LHCN-M2 (cell line): ENCODE data around the gene SNX1. TPM values are rescaled to one million over a fixed set of nuclear protein-coding genes. Genes with fewer than 3 reads are reported as not detected.
A peak's percentile ranks its signal among the peaks of the same experiment; 100 is the strongest.
"Not testable (repeated sequence)": the region's sequence is repeated elsewhere in the genome, so short reads cannot be mapped to it uniquely, and the experiment has no call there.

Experiments
- DNase-seq: peaks from one replicate; pipeline ENCODE4 v3.0.0-alpha.2; 2012; ENCODE audit warnings: low read depth
- total RNA-seq: library from RNA; depleted of rRNA; stranded (reverse); fragments of >200 nt; gene quantifications from 2 replicates; pipeline ENCODE4 v1.2.3, GENCODE V29; 2014

Gene SNX1
- total RNA-seq, 1 experiment from 2014 or later, result 42.9 TPM

DNA sequence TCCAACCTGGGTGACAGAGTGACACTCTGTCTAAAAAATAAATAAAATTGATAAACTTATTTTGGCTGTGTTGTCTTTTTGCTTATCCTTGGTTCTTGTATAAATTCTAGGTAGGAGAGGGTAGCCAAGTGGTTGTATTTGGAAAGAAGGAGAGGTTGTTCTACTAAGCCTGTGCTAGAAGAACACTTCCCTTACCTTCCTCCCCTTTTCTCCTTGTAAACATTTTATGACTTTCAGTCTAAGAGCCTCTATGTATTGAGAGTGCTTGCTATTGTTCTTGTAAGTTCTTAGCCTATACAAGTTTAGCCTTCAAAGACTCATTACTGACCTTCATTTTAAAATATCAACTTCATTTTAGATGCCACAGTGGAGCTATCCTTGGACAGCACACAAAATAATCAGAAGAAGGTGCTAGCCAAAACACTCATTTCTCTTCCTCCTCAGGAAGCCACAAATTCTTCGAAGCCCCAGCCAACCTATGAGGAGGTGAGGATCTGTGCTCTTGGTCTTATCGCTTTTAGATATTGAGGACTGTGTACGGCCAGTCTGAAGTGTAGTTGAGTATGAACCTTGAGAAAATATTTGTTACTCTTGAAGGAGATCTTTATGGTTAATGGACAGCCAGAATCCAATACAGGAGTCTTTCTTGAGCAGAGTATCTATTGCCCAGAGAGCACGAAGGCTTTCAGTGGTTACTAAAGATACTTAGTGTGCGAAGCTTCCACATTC, 22.1 kb downstream of the SNX1 start:
- no peak for DNase-seq

DNA sequence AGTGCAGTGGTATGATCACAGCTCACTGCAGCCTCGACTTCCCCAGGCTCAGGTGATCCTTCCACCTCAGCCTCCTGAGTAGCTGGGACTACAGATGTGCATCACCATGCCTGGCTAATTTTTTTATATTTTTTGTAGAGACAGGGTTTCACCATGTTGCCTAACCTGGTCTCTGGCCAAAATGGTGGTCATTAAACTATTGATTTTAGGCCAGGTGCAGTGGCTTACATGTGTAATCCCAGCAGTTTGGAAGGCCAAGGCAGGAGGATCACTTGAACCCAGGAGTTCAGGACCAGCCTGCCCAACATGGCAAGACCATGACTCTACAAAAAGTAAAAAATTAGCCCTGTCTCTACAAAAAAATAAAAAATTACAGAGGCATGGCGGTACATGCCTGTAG, 24.5 kb downstream of the SNX1 start:
- not testable (repeated sequence) for DNase-seq

DNA sequence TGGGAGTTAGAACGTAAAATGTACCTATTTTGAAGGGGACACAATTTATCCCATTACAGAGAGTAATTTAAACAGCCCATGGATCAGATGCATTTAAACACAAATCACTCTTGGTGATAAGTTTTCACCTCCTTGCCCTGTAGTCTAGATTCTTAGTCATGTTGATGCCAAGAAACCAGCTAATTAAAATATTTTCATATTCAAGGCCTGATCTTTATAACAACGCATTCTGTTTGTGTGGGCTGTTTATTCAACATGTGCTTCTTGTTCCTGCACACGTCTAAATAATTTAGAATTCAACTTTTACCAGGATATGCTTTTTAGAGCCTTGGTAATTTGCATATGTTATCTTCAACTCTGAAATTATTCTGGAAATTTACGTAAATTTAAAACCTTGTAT, 25.8 kb downstream of the SNX1 start:
- no peak for DNase-seq

DNA sequence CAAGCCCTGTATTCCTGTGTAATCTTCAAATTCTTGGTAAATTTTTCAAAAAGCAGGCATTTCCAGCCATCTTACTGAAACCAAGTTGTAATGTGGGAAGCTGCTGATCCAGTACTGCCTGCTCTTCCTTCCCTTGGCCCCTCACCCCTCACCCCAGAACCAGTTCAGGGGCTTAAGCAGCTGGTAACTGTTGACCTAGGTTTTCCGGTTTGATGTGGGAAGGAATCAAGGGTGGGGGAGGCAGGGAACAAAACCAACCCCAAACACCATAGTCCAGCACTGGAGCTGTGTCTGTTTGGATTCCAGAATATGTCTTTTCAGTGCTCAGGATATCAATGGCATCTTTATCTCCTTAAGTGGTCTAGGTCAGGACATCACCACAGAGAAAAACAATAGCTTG, 26.7 kb downstream of the SNX1 start:
- DNase-seq, result no peak

DNA sequence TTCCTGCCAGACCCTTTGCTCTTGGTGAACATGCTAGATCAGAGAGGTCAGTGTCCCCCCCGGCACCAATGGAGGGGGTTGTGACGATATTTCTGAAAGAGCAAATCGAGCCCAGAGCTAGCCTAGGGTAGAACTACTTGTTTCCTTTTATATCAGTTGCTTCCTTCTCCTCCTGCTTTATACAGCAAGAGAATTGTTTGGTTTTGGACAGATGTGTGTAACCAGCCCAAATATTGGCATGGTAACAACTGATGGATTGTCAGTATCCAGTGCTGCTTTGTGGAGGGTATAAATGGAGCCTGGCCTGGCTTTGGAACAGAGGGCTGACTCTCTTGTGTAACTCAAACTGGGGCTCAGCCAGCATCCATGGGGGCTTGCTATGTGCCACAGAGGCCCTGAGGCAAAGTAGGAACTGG, 27.2 kb downstream of the SNX1 start:
- DNase-seq, result no peak

DNA sequence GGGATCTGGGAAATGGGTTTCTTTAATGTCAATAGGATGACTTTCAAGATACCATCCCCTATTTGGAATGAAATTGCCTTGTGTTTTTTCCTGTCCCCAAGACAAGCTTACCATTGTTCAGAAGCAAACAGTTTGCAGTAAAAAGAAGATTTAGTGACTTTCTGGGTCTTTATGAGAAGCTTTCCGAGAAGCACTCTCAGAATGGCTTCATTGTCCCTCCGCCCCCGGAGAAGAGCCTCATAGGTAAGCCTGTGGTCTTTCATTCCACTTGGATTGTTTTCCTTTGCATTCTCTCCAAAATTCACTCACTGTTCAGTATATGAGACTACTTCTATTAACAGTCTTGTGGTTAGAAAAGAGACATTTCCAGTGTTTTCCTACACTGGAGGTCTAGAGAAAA, 30.2 kb downstream of the SNX1 start:
- DNase-seq, result no peak

DNA sequence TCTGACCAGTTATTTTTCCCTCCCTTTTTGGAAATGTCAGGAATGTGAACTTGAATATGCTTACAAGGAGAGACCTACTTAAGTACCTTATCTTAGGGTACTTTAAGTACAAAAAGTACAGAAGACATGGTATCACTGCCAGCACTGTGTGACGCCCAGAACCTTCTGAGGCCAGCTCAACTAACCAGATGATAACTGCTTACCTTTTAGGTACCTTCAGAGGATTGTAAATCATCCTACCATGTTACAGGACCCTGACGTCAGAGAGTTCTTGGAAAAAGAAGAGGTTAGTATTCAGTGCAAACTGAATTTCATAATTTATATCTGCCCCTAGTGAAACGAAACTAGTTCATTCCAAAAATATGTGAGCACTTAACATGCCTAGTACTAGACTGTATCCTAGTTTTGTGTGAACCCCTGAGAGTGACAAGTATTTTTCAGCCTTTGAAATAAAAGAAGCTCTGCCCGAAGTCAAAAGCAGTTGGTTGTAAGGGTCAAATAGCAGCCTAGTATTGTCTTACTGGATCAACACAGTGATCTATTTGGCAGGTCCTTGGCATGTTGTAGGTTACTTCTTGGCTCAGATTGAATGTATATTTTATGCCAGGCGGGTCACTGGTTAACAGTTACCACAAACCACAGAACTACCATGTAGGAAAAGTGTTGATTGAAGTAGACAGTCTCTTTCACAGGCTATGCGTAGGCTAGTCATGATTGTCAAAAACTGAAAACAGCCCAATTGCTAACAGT, 31.9 kb downstream of the SNX1 start:
- no peak for DNase-seq

DNA sequence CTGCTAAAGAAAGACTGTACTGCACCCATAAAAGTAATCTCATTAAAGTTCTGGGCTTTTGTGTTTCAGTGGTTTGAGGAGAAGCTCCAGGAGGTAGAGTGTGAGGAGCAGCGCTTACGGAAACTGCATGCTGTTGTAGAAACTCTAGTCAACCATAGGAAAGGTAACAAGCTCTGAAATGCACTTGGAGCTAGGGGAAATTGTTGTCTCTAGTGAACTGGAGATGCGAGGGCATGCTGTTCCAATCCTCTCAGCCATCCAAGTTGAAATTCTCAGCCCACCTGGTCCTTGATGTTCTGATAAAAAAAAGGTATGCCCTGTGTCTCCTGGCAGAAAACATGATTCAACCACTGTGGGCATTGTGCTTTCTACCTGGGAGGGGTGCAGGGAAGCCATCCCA, 34.4 kb downstream of the SNX1 start:
- DNase-seq, result no peak

DNA sequence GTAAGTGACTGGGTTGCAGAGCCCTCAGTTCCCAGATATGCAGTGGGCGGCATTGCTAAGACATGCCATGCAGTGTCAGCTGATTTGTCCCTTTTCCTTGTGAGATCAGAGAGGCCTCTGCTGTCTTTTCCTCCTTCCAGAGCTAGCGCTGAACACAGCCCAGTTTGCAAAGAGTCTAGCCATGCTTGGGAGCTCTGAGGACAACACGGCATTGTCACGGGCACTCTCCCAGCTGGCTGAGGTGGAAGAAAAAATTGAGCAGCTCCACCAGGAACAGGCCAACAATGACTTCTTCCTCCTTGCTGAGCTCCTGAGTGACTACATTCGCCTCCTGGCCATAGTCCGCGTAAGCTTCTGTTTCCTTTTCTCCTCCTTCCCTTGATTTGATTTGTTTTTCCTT, 35.8 kb downstream of the SNX1 start:
- DNase-seq, result no peak

DNA sequence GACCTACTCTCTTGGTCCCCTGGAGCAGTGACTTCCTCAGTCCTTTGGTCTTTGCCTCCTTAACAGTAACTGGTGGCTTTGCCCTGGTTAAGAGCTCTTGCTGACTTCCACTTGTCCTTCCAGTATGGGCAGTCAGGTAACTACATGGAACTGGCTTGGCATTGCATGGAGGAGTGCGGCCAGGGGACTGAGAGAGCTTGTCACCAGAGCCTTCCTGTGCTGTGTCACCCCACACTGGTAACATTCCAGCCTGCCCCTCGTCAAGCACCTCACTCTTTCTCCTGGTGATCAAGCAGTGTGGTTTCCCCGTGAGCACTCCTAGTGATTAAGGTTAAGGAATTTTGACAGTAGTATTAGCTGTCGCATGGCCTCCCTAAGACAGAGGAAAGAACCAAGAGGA, 36.4 kb downstream of the SNX1 start:
- DNase-seq, result no peak

DNA sequence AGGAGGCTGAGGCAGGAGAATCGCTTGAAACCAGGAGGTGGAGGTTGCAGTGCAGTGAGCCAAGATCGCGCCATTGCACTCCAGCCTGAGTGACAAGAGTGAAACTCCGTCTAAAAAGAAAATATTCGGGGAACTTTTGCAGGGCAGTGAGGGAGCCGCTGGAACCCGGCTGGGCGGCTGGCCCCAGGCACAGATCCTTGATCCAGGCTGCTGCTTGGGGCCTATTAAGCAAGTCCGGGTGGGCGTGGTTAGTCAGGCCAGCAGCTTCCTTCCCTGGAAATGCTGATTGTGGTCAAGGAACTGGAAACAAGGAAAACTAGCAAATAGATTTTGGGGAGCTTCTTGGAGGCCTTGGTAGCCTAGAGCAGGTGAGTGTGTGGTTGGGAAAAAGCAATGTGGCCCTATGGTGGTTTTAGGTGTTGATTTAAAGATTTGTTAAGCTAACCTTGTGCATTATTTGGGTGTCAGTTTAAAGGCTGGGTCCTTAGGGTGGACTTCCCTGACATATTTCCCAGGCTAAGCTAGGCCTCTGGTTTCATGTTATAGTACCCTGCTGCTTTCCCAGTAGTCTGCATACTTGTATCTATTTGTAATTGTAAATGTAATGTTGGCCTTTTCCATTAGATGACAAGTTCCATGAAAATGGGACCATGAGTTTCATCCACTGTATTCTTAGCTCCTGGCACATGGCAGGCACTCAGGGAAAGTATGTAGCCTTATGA, 38.0 kb downstream of the SNX1 start:
- no peak for DNase-seq

DNA sequence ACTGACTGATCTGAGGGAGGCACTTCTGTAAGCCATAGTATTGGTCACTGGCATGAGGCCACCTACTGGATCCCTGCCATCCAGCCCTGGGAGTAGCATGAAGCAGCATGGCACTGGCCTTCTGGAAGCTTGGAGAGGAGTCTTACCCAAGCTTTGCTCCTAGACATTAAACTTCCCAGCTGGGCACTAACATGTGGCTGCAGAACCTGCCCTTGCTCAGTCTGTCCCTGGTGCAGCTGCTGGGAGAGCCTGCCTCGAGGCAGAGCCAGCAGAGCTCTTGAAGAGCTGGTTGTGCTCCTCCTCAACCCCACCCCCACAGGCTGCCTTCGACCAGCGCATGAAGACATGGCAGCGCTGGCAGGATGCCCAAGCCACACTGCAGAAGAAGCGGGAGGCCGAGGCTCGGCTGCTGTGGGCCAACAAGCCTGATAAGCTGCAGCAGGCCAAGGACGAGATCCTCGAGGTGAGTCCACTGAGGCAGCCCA, 38.6 kb downstream of the SNX1 start:
- no peak for DNase-seq

DNA sequence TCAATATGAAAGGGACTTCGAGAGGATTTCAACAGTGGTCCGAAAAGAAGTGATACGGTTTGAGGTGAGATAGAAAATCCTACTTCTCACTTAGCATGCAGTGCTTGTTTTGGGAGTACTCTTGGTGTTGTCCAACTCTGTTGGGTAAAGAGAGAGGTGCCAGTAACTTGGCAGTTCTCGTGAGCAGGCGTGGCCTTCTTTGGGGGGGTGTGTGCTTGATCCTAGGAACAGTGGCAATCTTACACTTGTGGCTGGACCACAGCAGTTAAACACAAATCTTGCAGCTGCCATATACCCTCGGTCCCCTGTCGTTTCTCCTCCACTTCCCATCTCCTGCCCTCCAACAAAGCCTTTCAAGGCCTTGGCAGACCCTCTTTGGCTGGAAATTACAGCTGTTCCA, 40.6 kb downstream of the SNX1 start:
- DNase-seq, result no peak

DNA sequence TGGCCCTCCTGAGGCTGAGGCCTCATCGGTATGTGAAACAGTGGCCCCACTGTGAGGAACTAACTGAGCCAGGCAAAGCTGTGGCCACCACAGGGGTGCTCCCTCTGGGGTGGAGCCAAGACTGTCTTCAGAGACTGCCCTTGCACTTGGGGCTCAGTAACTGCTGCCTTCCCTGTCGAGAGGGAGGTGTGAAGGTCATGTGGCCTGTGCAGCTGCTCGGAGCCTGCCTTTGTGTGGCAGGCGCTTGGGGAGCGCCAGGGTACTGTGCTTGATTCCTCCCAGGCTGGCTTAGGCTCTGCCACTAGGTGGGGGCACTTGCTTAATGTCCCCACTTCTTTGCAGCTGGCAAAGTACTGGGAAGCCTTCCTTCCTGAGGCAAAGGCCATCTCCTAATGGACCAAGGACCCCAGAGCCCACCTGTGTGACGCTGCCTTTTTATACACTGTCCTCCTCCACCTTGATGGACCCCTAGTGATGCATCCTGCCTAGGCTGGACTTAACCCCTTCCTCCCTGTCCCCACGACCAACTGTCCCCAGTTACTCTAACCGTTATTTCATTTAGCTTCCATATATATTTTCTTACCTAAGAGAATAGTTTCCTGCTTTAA, 41.5 kb downstream of the SNX1 start:
- DNase-seq, result peak; percentile 30

DNA sequence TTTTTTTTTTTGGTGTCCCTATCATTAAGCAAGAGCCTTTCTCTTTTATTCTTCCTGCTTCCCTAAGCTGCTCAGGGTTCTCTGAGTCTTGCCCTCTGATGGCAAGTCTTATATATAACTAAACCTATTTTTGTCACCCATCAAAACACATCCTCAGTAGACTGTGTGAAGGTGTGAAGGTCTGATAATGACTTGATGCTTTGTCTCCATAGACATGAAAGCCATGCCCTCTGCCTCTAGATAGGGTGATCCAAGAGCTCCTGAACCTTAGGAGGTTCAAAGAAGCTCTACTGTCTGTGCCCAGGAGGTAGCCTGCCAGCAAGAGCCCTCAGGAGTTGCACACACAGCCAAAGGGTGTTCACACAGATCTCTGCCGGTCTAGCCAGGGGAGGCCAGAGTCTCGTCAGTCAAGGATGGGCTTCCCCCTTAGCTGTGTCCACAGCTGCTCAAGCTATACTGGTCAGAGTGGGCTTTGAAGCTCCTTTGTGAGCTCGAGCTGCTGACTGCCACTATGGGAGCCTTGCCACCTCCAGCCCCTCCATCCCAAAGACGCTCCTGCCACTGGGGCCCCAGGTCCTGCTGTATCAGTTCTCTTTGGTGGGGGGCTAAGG, 42.7 kb downstream of the SNX1 start:
- DNase-seq, result no peak

DNA sequence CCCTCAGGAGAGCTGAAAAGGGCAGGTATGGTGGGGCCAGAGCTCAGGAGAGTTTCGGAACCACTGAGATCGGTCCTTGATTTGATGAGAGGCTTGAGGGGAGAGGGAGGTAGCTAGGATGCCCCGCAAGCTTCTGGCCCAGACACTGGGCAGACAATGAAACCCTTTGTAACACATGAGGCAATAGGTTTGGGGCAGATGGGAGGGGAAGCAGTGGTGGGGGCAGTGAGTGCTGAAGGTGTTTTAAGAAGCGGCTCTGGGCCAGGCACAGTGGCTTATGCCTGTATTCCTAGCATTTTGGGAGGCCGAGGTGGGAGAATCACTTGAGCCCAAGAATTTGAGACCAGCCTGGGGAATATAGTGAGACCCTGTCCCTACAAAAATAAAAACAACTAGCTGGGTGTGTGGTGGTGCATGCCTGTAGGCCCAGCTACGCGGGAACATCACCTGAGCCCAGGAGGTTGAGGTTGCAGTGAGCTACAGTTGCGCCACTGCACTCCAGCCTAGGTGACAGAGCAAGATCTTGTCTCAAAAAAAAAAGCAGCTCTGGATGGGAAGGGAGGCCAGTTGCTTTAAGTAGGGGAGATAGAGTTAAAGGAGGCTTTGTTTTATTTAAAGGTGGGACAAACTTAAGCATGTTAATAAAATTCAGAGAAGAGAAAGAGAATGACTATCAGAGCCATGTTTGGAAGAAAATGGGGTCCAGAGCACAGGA, 46.2 kb downstream of the SNX1 start:
- no peak for DNase-seq

DNA sequence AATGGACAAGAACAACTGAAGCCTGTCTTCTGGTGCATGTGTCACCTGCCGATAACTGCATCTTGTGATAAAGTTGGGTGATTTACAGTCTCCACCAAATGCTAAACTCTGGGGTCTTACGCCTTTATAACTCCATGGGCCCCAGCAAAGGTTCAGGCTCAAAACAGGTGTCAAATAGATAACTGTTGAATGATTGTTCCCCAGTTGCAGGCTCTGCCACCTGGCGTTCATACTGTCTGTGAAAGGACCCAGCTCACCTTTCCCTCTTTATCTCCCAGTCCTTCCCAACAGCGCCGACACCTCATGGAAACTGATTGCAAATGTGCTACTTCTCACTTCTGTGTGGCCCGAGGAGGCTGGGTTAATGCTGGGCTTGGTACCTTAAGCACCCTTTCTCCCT, 47.5 kb downstream of the SNX1 start:
- no peak for DNase-seq

DNA sequence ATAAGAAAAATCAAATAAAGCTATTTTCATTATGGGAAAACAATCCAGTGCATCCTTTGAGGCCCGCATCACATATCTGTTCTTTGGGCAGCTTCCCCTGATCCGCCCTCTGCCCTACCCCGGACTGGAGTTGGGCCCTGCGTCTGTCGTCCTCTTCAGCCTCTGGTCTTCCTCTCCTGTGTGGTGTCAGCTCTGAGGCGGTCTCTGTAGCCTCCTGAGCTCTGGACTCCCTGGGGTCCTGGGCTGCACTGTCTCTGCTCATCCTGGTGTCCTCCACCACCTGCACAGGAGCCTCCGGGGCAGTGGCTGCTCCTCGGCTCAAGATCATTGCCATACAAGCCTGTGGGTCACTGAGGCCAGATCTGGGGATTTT, 48.4 kb downstream of the SNX1 start:
- DNase-seq, result no peak

DNA sequence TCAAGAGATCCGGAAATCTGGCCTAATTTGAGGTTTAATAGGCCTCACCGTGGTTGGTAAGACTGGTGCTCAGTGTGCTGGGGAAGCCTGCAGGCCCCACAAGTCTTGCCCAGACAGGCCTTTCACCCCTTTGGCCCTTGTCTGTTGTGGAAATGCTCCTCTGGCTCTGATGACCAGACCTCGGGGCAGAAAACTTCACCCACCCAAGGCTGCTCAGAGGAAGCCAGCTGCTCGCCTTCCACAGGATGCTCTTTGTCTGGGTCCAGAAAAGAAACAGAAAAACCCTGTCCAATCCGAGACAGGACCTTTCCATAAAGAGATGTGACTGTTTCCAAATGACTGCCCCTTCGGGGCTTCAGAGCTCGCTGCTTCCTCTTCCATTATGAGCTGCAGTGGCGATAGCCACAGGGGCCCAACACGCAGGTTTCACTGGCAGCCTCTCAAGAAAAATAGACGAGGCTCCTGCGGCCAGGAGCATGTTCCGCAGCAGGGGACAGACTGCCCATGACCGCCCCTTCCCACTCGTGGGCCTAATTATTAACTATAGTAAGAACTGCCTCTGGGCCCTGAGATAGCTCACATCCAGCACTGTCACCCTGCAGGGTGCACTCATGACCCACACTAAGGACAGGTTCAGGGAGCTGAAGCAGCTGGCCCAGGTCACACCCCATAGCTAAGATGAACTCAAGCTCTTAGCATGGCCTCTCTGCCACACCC, 48.9 kb downstream of the SNX1 start:
- no peak for DNase-seq

DNA sequence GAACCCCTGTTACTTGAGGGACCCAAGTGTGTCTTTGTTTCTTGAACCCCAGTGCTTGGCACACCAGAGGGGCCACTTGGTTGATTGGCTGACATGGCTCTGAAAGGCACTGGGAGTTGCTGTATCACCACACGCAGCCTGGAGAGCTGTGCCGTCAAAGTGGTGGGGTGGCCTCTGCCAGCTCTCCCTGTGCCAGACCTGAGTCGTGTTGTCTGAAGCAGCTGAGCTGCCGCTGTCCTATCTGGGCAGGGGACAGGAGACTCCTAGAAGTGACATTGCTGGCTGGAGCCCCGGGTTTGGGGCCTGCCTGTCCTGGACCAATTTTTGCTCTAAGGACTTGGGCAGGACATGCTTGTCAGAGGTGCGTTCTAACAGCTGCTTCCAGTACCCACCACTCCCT, 50.3 kb downstream of the SNX1 start:
- DNase-seq, result no peak
